ENCODE results near the gene SEPTIN3. TPM values are rescaled to one million over a fixed set of nuclear protein-coding genes. Genes with fewer than 3 reads are reported as not detected.

Gene SEPTIN3
- total RNA-seq, result not detected in 2 replicates

GRCh38 chr22:41969110-41969646 is at the start of gene SEPTIN3:
Gene SEPTIN3 (plus strand): TSS chr22:41969443. CDS start chr22:41971493, 2,050 bp downstream.

GRCh38 chr22:41946629-41947423 is 22.4 kb upstream of the SEPTIN3 start, which contains the start of gene CENPM:
Gene CENPM (minus strand): TSS chr22:41947152. CDS start chr22:41947076, 76 bp downstream.

GRCh38 chr22:41951898-41952474 is 17.3 kb upstream of the SEPTIN3 start, which contains the start of gene SMIM45:
Gene SMIM45 (plus strand): TSS chr22:41952150.

GRCh38 chr22:41998361-41999261 is 29.4 kb downstream of the SEPTIN3 start, which contains the start of gene WBP2NL:
Gene WBP2NL (plus strand): TSS chr22:41998788. CDS start chr22:41998819, 31 bp downstream.

Other genes with a start within 250 kb of the SEPTIN3 start
- gene CCDC134, start 168.8 kb upstream of the SEPTIN3 start, total RNA-seq, result 4.5 and 11.8 TPM in 2 replicates
- 36.5 and 58.2 TPM in 2 replicates for gene SREBF2, start 136.3 kb upstream of the SEPTIN3 start, total RNA-seq
- gene SHISA8, start 54.4 kb upstream of the SEPTIN3 start, total RNA-seq, result not detected in 2 replicates
- gene TNFRSF13C, start 42.6 kb upstream of the SEPTIN3 start, total RNA-seq, result not detected in 2 replicates
- gene CENPM, start 22.3 kb upstream of the SEPTIN3 start, total RNA-seq, result 3.7 and 9.6 TPM in 2 replicates
- not detected in 2 replicates for gene WBP2NL, start 29.3 kb downstream of the SEPTIN3 start, total RNA-seq
- gene NAGA, start 101.4 kb downstream of the SEPTIN3 start, total RNA-seq, result 22.6 and 24.6 TPM in 2 replicates
- gene PHETA2, start 104.8 kb downstream of the SEPTIN3 start, total RNA-seq, result 15.4 and 17.3 TPM in 2 replicates
- 0.81 and 7.8 TPM in 2 replicates for gene SMDT1, start 110.3 kb downstream of the SEPTIN3 start, total RNA-seq
- gene NDUFA6, start 121.3 kb downstream of the SEPTIN3 start, total RNA-seq, result 37.7 and 42.4 TPM in 2 replicates
- 0.18 TPM in 1 of 2 replicates, not detected in the other for gene CYP2D6, start 161.4 kb downstream of the SEPTIN3 start, total RNA-seq